T-helper 9 cell (primary cell): ENCODE data around the gene AXIN2.
A peak's percentile ranks its signal among the peaks of the same experiment; 100 is the strongest.

Experiments
- DNase-seq: peaks from one replicate; pipeline ENCODE4 v3.0.0-alpha.2; 2020
- total RNA-seq, 2 donors: gene quantifications; one replicate each; lab custom pipeline; 2026; lab: John Stamatoyannopoulos, UW

AXIN2 gene, protein sequence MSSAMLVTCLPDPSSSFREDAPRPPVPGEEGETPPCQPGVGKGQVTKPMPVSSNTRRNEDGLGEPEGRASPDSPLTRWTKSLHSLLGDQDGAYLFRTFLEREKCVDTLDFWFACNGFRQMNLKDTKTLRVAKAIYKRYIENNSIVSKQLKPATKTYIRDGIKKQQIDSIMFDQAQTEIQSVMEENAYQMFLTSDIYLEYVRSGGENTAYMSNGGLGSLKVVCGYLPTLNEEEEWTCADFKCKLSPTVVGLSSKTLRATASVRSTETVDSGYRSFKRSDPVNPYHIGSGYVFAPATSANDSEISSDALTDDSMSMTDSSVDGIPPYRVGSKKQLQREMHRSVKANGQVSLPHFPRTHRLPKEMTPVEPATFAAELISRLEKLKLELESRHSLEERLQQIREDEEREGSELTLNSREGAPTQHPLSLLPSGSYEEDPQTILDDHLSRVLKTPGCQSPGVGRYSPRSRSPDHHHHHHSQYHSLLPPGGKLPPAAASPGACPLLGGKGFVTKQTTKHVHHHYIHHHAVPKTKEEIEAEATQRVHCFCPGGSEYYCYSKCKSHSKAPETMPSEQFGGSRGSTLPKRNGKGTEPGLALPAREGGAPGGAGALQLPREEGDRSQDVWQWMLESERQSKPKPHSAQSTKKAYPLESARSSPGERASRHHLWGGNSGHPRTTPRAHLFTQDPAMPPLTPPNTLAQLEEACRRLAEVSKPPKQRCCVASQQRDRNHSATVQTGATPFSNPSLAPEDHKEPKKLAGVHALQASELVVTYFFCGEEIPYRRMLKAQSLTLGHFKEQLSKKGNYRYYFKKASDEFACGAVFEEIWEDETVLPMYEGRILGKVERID
- 22.5 to 25.8 reads per million in 2 donors for total RNA-seq

- DNase-seq: peak; percentile 80
These were observed at the start of gene AXIN2 for GRCh38 chr17:65561452-65562205. Gene AXIN2, minus strand, starts transcription at chr17:65561648. Its CDS starts 3,028 bp downstream, at chr17:65558620.

- no peak for DNase-seq
These were observed 48.3 kb upstream of the AXIN2 start for GRCh38 chr17:65609749-65610148.

DNA sequence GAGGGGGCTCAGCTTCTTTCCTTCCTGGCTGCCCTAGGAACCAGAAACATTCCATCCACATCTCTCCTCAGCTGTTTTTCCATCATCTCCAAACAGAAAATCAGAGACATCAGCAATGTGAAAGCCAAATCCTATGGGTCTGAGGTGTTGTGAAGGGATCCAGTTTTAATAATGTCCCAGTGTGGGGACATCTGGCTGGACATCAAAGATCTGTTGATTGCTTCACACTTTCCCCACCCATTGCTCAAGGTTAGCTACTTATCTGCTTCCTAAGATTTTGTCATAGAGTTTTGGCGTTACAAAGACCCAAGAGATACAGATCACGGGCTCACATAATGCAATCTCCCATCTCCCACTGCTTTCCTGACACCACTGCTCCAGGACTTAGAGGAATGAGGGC lies 47.8 kb upstream of the AXIN2 start:
- DNase-seq: no peak

- DNase-seq: no peak
These were observed 42.6 kb upstream of the AXIN2 start for GRCh38 chr17:65604070-65604469.

DNA sequence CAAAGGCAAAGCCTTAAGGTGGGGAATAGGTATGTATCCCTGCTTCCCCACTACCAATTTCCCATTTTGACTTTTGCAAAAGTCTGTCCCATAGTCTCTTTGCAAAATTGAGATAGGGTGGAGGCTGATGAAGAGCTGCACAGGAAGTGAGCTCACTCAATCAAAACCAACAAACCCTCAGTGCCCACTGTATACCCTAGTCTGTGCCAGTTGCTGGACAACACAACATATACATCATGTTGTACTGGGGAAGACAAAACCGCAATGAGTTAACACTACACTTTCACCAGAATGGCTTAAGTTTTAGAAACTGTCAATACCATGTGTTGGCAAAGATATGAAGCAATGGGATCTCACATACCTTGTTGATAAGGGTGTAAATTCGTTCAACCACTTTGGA lies 40.4 kb upstream of the AXIN2 start:
- DNase-seq: no peak

DNA sequence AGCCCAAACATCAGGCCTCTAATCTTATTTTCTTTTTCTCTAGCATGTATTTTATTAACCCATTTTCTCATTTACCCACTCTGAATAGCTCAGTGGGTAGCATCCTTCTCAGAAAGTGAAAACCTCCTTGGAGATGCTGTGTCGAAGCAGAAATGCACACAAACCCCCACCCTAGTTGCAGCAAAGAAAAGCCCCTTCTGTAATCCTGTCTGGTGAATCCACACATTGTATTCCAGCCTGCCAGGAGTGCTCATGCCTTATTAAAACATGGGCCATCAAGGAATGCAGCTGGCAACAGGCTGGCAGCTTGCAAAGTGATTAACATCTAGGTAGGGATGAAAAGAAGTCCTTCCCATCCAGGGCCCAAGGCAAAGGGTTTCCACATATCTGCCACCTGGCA lies 39.7 kb upstream of the AXIN2 start:
- no peak for DNase-seq

GRCh38 chr17:65600518-65600917 lies 39.1 kb upstream of the AXIN2 start:
- no peak for DNase-seq

DNA sequence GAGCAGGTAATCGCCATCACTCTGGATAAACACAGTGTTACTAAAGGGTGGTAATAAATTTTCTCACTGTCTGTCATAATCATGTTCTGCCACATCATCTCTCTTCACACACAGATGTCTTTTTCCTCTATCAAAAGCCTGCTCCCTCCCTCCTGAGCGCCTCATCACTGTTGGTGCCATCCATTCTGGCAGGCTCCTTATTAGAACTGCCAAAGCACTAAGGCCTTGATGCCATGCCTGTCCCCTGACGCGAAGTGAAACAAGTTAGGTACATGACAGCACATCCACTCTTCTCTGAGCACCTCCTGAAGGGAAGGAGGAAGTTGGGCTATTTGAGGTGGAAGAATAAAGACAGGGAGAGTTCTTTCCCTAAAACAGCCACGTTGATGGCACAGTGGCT lies 38.2 kb upstream of the AXIN2 start:
- DNase-seq: no peak

GRCh38 chr17:65598746-65599145 lies 37.3 kb upstream of the AXIN2 start:
- no peak for DNase-seq

- no peak for DNase-seq
These were observed 33.7 kb upstream of the AXIN2 start for GRCh38 chr17:65595071-65595656.

- no peak for DNase-seq
These were observed 32.7 kb upstream of the AXIN2 start for GRCh38 chr17:65593855-65594845.

DNA sequence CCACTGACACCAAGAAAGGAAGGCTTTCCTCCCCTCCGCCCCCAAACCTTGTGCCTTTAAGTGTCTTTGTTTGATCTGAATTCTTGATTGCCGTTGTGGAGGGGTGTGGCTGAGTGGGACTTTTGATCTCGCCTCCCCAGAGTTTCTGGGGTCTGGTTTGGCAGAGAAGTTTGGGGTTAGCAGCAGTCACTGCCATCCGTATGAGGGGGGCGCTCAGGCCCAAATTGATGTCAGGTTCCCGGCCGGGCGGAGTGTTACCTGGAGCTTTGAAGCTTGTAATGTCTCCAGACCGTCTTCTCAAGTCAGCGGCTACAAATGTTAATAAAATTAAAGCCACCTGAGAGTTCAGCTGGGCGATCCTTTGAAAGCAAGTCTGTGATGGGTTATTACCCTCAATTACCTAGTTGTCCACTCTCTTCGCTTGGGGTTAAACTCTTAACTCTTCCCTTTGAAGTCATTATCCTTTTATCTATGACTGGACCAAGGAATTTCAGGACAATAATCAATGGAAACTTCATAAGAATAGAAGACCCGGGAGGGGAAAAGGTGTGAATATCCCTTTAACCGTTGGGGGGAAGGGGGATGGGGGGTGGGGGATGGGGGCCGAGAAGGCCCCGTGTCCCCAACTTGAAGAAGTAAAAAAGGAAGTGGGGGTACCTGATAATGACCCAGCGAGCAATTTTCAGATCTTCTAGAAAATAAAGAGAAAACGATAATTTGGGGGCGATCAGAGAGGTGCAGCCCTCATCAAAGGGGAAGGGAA lies 31.8 kb upstream of the AXIN2 start:
- DNase-seq: no peak

GRCh38 chr17:65592125-65592965 lies 30.9 kb upstream of the AXIN2 start:
- no peak for DNase-seq

- DNase-seq: no peak
These were observed 27.9 kb upstream of the AXIN2 start for GRCh38 chr17:65589321-65589720.

DNA sequence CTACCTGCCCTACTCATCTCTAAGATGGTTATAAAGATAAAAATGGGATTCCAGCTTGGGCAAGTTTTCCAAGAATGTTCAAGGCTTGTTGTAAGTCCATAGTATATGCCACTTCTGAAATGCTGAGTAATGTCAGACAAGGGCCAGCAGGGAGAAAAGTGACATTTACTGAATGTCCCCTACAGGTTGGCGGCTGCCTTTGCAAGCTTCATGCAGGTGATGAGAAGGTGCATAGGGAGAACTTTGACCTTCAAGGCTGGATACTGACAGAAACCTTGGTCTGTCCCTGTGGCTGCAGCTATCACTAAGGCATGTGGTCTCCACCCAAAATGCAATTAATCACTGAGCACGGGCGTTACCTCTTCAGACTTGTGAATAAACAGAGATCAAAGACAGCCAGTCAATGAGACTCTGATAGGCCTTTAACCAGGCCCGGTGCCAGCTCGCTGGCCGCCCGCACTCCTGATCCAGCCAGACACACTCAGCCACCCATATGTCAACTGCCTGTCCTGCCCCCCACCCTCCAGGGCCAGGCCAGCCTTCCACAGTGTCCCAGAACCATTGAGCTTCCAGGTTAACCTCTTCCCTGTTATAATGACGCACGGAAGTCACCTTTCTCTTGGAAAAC lies 26.8 kb upstream of the AXIN2 start:
- no peak for DNase-seq

GRCh38 chr17:65587534-65588180 lies 26.2 kb upstream of the AXIN2 start:
- no peak for DNase-seq

- DNase-seq: no peak
These were observed 25.5 kb upstream of the AXIN2 start for GRCh38 chr17:65586899-65587298.
